ENCODE data around the gene SPACA4.

GRCh38 chr19:48565090-48565489, 41.5 kb upstream of the SPACA4 start:
- TF ChIP-seq ZNF274 (IDR thresholded peaks at IDR 0.05; ENCODE audit: low read depth, low read length) (no peak), SUZ12 (IDR thresholded peaks at IDR 0.05; ENCODE audit: extremely low read depth, insufficient read depth, insufficient read length) (no peak)

Measured in NT2/D1 (cell line).